GM21515 (cell line): ENCODE results near the gene ANGPTL2.

Experiments
- ATAC-seq: cut with Tn5 transposase; IDR thresholded peaks from one replicate; pipeline ENCODE4 v1.9.1; 2021; ENCODE audit not compliant: unreplicated experiment

Gene ANGPTL2

DNA sequence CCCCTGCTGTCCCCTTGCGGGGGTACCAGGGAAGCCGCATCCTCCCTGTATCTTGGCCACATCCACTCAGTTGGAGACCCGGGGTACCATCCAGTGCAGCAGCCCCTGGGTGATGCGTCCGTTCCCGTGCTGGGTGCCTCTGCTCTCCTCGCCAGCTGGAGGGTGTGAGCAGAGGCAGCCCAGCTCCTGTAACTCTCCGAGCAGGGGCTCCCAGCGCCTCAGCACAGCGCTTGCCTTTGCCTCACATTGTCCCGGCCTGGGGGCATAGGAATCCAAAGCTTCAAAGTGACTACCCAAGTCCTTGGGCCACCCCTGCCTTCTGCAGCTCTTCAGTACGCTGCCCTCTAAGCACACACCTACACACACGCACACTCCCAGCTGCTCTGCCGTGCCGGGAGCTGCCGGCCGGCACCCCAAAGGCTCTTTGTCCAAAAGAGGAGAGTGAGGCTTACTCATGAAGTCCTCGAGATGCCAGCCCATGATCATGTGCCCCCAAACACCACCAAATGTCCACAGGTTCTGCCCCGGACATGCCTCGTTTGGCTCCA, 733 bp downstream of the ANGPTL2 start:
- no peak for ATAC-seq

- ATAC-seq, result no peak
Observed at GRCh38 chr9:127119320-127119709, 3.1 kb downstream of the ANGPTL2 start.

DNA sequence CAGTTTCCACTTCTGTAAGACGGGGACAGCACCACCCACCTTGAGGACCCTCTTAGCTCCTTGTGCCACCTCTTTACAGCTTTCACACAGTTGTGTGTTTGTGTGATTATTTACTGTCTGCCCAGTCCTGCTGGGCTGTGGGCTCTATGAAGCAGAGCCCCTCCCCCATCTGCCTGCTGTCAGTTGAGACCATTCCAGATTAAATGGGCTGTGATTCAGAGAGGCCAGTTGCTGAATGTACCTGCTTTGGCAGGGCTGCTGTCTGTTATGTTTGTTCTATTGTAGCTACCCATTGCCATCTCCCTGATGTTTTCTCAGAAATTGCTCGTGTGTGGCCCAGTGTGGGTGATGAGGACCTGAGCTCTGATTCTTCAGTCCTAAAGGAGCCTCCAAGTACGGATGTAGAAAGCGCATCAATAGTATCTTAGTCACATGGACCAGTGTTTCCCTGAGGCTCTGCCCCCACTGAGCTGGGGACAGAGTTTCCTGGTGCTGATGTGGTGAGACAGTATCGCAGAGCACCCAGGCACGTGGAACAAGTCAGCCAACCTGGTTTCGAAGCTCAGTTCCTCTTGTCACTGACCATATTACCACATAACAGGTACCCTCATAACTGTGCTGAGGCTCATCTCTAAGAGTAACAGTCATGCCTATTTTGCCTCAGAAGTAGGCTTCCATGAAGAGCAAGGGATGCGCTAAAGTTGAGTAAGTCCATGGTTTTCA, 3.7 kb downstream of the ANGPTL2 start:
- no peak for ATAC-seq

DNA sequence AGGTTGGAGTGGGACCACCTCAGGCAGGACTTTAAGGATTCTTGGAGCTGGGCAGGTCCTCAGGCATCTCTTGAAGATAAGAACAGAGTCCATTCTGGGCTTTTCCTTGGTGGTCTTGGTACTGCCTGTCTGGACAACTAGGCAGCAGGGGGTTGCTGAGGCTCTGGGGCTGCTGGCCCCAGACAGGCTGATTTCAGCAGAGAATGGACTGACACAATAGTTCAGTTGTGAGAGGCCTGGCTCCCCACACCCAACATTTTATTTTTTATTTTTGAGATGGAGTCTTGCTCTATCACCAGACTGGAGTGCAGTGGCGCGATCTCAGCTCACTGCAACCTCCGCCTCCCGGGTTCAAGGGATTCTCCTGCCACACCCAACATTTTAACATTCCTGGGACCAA, 4.6 kb downstream of the ANGPTL2 start:
- no peak for ATAC-seq

GRCh38 chr9:127116957-127117356, 5.5 kb downstream of the ANGPTL2 start:
- ATAC-seq, result no peak

DNA sequence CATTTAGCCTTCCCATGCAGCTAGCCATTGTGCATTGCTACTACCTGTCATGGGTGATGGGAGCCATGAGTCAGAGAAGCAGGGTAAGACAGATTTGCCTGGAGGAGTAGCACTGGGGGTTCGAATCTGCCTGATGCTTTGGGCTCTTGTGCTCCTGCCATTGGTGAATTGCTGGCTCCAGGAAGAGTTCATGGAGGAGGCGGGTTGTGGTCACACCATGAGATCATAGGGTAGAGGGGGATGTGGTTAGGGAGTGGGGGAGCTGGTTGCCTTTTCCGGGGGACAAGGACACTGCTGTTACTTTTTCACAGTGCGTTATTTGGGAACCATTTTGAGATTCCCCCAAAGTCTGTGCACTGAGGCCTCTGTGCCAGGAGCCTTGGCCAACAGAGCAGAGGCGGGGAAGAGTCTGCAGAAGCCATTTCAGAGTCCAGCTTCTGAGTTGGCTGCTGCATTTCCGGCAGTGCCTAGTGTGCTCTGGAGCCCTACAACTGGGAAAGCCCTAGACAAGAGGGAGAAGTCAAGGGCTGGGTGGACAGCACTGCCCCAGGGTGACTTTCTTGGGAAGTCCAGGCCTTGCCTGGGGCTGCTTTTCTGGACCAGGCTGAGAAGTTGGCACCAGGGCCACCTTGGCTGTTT, 6.2 kb downstream of the ANGPTL2 start:
- ATAC-seq, result no peak

GRCh38 chr9:127114606-127115005, 7.8 kb downstream of the ANGPTL2 start:
- ATAC-seq, result no peak

DNA sequence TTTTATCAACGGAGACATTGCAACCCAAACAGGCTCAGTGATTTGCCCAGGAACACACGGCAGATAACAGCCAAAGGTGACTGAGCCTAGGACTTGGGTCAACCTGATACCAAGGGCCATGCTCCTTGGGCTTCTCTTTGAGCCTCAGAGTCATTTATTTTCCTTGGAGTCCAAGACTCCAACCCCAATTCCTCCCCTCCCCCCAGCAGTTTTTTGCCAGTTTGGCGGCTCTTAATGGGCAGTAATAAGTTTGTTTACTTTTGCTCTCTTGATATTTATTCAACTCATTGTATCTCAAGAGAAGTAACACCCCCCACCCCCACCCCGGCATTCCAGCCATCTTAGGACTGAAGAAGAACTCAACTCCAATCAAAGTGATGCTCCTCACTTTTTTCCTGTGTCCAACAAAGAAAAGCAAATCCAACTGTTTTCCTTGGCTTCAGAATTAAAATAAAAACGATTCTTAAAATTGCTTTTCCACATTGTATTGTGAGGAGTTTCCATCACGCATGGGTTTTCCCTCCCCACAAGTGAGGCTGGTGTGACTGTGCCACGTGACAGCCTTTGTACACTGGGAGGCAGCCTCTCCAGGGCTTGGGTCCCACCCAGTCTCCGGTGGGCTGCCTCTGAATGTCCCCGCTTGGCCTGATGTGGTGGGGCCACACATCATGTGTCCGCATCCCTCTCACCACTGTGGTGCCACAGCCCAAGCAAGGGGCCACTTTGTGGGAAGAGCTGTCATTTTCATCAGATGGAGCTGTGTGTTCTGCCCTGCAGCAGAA, 9.1 kb downstream of the ANGPTL2 start:
- no peak for ATAC-seq

GRCh38 chr9:127112735-127113161, 9.7 kb downstream of the ANGPTL2 start:
- ATAC-seq, result no peak

DNA sequence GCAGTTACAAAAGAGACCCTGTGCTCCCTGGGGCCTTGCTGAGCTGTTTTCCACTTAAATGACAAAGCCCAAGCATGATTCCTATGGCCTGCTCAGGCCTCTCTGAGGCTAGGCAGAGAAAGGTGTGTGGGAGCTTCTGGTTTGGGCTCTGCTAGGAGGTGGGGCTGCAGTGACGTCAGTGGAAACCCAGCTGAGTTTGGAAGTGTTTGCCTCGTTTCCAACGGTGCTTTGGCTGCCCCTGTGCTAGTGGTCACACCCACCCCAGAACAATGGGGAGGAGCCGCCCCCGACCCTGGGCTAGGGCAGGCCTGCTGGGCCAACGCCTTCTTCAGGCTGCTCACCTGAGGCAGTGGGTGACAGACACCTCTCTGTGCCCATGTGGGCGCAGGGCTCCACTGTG, 10.4 kb downstream of the ANGPTL2 start:
- no peak for ATAC-seq

- no peak for ATAC-seq
Observed at GRCh38 chr9:127109212-127109711, 13.2 kb downstream of the ANGPTL2 start.

DNA sequence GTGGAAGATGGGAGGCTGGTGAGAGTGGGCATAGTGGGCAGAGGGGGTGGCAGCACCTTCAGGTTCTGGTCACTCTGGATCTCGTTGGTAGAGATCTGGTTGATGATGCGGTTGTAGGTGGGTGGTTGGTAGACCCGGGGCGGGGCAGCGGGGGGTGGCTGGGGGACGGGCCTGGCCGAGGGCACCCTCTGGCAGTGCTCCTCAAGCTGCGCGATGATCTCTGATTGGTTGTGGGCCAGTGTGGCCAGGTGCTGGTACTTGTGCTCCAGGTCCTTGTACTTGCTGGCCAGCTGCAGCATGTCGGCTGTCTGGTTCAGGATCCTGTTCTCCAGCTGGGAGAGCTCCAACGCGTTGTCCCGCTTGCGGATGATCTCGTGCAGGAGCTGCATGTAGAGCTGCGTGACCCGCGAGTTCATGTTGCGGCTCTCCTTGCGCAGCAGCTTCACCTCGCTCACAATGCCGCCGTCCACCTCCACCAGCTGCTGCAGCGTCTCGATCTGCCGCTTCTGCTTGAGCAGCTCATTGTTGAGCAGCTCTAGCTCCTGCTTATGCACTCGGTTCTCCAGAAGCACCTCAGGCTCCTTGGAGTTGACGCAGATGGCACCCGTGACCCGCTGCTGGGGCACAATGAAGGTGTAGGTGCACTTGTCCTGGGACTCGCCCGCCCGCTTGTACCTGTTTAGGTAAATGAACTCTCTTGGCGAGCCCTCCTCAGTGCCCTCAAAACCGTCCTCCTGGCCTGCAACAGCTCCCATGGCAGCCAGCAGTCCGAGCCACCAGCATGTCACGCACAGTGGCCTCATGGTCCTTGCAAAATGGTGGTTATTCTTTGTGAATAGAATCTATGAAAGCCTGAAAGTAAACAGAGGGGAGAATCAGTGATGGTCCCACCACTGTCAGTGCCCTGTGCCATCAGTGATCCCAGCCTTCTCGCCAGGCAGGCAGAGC, 14.2 kb downstream of the ANGPTL2 start:
- no peak for ATAC-seq

DNA sequence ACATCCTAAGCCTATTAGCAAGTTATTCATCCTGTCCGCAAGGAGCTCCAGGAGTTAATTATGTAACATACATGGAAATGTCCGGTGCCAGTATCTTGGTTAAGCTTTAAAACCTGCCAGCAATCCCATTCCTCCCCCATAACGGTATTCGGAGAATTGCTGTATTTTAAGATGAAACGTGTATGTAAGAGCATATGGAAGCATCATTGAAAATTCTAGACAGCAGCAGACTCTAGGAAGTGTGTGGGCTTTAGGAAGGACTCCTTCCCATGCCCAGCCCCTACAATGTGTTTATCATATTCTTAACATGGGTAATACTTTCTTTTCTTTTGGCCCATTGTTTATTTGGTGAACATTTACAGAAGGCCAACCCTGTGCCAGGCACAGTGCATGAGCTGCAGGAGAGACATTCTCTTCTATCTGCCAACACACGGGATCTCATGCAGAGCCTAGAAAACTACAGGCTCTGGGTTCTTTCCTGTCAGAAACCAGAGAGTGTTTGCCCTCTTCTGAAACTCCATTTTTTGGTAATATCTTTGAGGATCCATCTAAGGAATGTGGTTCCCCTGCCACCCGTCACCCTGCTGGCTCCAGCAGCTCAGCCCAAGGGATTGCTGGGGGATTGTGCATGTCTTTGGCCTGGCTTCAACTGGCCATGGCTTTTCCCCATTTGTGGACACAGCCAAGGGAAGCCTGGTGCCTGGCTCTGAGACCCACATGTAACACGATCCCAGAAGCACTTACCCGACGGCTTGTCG, 15.1 kb downstream of the ANGPTL2 start:
- ATAC-seq, result no peak

GRCh38 chr9:127106466-127106855, 16.0 kb downstream of the ANGPTL2 start:
- no peak for ATAC-seq

- ATAC-seq, result no peak
Observed at GRCh38 chr9:127105805-127106465, 16.5 kb downstream of the ANGPTL2 start.

- no peak for ATAC-seq
Observed at GRCh38 chr9:127104581-127105311, 17.7 kb downstream of the ANGPTL2 start.

- ATAC-seq, result no peak
Observed at GRCh38 chr9:127102788-127103187, 19.6 kb downstream of the ANGPTL2 start.

- no peak for ATAC-seq
Observed at GRCh38 chr9:127102176-127102575, 20.3 kb downstream of the ANGPTL2 start.
